Hematopoietic multipotent progenitor cell treated with erythropoietin and hydrocortisone succinate and interleukin-3 and kit ligand, for 4 days (in vitro differentiated cells): ENCODE data around the gene SSBP4.

Source experiments
- DNase-seq: peaks from one replicate; pipeline ENCODE4 v3.0.0-alpha.2; 2015

SSBP4 gene

GRCh38 chr19:18434411-18435175, 15.4 kb downstream of the SSBP4 start:
- peak; percentile 64 for DNase-seq

DNA sequence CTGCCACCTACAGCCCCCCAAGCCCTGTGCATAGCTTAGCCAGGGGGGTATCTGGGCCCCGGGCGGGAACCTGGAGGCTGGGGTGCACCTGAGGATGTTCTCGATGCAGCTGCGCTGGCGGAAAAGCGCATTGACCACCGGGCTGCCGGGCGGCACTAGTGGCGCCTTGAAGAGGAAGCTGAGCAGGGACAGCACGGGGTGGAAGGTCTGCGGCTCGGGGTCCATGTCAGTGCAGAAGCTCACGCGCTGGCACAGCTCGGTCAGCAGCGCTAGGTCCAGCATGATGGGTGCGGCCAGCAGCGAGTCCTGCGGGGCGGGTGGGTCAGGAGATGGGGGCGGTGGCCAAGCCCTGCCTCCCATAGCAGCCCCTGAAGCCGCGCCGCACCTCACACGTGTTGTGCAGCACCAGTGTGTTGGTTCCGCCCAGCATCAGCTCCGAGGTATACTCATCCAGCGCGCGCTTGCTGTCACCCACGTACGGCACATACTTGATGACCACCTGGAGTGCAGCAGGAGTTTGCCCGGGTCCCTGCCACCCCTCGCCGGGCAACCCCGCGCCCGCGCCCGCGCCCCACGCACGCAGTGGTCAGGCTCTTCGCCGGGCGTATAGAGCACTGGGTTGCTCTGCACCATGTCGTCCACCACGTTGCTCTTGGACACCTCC, 16.1 kb downstream of the SSBP4 start:
- no peak for DNase-seq

DNA sequence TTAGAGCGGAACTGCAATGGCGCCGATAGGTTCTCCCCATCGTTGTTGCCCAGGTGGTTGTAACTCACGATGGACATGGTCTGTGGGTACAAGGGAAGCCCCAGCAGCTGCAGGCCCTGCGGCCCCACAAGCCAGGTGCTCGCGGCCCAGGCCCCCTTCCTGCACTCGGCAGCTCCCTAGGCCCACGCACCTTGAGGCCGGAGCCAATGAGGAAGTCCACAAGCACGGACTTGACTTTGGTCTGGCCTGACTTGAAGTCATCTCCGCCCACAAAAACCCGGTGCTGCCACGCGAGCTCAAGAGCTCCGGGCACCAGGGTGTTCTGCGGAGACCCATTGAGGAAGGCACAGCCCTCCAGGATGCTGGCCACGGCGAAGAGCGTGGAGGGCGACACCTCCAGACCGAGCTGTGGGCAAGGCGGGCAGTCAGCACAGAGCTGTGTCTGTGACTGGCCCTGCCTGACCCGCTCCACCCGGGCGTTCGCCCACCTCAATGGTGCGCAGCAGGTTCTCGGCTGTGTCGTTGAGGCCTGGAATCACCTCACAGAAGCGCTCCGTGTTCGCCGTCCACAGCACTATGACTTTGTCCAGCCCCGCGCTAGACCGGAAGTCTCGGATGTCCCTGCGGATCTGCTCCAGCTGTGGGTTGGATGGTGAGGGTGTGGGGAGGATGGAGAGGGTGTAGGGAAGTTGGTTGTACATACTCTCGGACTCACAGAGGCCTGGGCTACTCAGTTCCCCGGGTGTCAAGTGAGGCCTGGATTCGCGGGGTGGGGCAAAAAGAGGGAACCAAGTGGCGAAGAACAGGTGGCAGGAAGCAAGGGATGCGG, 16.9 kb downstream of the SSBP4 start:
- no peak for DNase-seq

DNA sequence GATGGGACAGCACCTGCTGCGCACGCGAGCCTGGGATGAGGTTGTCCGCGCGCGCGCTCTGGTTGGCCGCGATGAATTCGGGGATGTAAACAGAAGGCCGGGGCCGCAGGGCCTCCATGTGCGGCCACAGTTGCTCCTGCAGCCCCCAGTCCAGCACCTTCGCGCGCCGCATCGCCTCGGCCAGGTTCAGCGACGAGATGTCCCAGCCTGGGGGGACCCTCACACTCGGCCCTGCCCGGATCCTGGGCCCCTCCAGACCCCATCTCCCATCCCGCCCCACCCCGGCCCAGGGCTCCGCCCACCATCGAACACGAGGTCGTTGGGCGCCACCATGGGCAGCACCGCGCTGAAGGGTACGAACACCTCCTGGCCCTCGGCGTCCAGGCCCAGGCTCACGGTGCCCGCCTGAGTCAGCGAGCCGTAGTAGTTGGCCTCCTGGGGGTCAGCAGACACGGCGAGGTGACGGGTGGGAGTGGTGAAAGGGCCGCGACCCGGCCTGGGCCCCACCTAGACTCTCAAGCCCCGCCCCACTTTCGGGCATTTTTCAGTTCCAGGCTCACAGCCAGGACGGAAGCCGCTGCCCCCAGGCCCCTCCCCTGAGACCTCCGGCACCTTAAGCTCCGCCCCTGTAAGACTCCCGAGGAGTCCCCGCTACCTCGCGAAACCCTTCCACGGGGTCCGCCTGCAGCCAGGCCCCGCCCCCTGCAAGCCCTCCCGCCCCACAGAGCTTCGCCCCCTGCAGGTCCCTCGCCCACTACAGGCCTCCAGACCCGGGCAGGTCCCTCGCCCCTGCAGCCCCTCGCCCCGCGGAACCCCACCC, 17.7 kb downstream of the SSBP4 start:
- DNase-seq: peak; percentile 97

DNA sequence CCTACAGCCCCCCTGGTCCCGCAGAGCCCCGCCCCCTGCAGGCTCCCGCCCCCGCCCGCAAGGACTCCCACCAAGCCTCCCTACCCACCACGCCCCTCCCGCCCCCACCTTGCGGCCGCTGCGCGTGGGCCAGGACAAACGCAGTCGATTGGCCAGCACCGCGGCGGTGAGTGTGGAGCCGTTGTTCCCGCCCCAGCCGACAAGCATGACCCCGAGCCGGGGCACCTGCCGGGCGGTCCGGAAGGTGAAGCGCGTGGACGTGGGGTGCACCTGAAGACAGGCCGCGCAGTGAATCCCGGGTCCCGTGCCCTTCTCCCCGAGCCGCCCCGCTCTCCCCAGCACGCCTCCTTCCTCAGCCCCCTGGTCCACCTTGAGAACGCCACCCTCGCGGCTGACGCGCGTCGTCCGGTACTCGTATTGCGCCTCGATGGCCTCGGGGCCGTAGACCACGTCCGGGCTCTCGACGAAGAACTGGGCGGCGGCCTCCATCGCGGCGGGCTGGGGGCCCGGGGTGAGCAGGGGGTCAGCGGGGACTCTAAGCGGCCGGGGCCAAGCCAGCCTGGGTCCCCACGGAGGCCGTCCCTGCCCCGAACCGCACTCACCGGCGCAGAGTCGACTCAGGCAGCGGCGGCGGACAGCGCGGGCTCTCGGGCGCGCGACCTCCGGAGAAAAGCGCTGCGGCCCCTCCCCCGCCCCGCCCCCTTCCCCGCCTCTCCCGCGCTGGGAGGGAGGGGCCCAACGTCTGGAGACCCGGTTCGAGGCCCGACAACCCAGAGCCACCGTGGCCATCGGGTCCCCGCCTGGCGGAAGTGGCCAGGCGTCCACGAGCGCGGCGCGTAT, 18.5 kb downstream of the SSBP4 start, which contains the start of gene ISYNA1:
TSS of gene ISYNA1 (minus strand) at position 643 of the 840 bp plus-strand sequence. CDS start at position 489, 154 bp downstream.
- peak; percentile 82 for DNase-seq

DNA sequence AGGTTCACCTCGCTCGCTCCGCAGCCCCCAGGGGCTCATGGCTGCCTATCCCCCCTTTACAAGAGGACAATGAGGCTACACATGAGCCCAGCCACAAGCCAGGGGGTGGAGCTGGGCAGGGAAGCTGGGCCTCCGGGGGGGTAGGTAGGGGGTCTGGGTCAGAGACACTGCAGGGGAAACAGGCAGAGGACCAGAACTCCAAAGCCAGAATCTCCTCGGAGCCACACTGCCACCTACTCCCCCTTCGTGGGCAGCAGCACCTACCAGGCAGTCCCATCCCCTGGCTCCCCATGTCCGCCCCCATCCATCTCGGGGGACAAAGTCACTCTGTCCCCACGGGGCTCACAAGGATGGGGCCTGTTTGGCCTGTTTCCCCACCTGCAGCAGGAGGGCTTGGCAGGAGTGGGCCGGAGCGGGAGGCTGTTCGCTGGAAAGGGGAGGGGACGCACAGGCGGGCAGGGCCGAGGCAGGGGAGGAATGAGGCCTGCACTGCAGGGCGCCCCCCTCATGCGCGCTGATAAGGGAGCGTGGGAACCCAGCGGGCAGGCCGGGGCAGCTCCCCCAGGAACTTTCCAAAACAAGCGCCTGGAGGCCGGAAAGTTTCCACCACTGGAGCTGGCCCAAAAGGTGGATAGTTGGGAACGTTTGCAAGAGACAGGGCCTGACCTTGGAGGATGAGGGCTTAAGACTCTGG, 19.3 kb downstream of the SSBP4 start:
- peak; percentile 34 for DNase-seq

- peak; percentile 65 for DNase-seq
Observed at GRCh38 chr19:18439025-18439909, 20.1 kb downstream of the SSBP4 start.

GRCh38 chr19:18439910-18440237, 20.7 kb downstream of the SSBP4 start:
- DNase-seq: no peak

DNA sequence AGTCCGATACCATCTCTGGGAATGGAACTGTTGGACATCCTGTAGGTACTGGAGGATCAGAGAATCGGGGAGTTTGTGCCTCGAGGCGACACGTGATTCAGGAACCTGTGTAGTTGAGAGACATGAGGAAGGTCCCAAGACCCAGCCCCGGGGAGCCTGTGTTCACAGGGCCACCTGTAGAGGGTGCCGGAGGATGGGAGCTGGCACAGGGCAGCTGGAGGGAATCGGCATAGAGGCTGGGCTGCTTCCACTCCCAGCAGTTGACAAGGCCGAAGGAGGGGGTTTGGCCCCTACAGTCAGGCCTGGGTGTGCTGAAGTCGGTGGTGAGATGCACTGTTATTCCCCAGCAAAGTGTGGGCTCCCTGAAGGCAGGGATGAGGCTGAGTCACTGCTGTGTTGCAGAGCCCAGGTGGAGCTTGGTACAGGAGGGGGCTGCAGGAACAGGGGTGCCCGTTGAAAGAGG, 21.2 kb downstream of the SSBP4 start:
- peak; percentile 77 for DNase-seq

DNA sequence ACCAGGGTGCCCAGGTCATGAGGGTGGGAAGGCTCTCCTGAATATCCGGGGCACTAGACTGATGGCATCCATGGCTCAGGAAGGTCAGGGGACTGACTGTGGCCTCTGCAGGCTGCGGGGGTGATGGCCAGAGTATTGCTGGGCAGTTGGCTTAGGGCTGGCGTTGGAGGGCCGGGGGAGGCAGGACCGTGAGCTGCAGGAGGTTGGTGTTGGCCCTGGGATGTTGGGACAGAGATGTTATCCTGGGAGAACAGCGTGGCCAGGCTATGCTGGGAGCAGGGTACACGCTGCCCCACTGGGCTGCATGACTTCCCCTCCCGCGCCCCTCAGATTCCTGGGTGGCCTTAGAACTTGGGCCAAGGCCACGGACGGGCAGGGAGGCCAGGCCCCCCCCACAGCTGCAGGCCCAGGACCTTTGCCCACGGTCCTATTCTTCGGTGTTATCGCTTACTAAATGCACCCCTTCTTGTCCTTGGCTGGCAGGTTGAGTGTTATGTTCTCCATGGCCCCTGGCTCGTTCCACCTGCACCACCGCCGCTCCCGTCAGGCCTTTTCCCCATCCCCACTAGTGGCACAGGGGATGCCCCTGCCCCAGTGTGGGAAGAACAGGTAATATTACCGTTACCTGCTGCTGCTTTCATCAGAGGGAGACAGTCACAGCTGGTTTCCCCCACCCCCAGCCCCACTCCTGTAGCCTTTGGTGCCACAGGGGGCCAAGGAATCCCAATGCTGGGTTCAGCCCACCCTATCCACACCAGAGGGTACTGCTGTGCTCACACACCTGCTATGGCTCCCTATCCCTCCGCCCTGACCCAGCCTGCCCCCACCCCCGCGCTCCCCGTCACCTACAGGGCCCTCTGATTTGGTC, 22.0 kb downstream of the SSBP4 start:
- DNase-seq: no peak

DNA sequence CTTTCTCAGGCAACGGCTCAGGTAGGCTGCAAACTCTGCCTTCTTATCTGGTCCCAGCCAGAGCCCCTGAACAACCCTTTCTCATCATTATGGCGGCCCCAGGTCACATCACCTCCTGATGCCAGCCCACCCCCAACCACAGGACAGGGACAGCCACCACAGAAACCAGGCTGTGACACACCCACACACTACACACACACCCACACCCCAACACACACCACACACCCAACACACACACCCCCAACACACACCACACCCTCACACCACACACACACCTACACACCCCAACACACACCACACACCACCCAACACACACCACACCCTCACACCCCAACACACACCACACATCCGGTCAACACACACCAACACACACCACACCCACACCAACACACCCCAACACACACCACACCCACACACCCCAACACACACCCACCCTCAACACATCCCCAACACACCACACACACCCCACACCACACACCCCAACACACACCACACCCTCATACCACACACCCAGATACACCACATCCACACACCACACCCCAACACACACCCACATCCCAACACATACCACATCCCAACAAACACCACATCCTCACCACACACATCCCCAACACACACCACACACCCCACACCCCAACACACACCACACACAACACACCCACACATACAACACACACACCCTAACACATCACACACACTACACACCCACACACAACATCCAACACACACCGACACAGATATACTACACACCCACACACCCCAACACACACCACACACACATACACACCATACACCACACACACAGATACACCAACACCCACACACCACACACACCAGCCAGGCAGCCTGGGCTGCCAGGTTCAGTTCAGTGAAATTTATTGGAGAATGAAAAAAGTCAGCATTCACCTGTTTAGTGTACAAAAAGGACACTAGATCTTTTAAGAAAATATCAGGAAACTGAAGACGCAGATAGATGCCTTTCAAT, 22.9 kb downstream of the SSBP4 start:
- DNase-seq: peak; percentile 72

- DNase-seq: no peak
Observed at GRCh38 chr19:18442941-18443340, 23.7 kb downstream of the SSBP4 start.

DNA sequence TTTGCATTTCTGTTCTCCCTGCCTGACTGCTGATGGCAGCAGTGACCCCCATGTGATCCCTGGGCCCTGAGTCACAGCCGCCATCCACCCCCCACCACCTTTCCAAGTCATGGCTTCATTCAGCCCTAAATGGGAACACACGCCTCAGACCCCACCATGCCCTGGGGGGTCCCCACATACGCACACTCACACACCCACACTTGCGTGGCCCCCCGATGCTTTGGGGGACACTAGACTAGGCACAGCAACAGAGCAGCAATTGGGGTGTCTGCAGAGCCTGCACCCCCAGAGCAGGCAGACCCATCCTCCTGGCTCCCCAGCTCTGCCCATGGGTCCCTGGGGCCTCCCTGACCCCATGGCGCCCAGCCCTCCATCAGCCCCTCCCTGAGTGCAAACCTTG, 24.2 kb downstream of the SSBP4 start:
- no peak for DNase-seq

- DNase-seq: no peak
Observed at GRCh38 chr19:18443831-18444230, 24.6 kb downstream of the SSBP4 start.

GRCh38 chr19:18444513-18444912, 25.3 kb downstream of the SSBP4 start:
- no peak for DNase-seq

- no peak for DNase-seq
Observed at GRCh38 chr19:18445262-18445948, 26.2 kb downstream of the SSBP4 start.
